OCI-LY7 (cell line): ENCODE measurements around the gene INPP5A.

Source experiments
- EZH2phosphoT487 ChIP-seq: fragments of 200-600 bp; sonication (generic); IDR thresholded peaks from 2 replicates; pipeline ENCODE4 v1.6.1; 2018; ENCODE audit warnings: low read depth, borderline replicate concordance, mild to moderate bottlenecking, mixed run types, antibody characterized with exemption, low read length, moderate library complexity, mixed read lengths
- TF ChIP-seq, protein P1 (sequence below): fragments of 200-600 bp; sonication (generic); conservative IDR thresholded peaks from 2 replicates; pipeline ENCODE4 v1.5.1; 2014; ENCODE audit warnings: mild to moderate bottlenecking, antibody characterized with exemption, low read length, moderate library complexity, mixed read lengths

DNA sequence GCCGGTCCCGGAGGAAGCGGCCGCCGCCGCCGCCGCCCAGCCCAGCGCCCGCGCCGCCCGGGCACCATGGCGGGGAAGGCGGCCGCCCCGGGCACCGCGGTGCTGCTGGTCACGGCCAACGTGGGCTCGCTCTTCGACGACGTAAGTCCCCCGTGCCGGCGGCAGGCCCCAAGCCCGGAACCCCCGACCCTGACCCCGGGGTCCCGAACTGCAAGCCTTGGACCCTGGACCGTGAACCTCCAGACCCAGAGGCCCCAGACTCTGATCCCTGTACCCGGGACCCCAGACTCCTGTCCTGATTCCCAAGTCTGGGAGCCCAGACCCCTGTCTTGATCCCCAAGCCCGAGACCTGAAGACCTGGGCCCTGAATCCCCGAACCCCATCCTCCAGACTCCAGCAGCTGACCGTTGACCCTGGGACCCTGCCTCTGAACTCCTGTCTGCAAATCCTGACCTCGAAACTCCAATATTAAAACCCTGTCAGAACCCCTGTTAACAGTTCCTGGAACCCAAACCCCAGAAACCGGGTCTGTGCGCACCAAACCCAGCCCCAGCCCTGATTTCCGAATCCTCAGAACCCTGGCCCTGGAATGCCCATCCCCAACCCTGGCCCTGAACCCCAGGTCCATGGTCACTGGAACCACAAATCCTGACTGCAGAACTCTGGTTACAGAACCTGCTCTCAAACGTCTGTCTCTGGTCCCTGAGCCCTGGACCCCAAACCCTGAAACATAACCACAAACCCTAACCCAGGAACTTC, 623 bp downstream of the INPP5A start:
- TF ChIP-seq, protein P1, sequence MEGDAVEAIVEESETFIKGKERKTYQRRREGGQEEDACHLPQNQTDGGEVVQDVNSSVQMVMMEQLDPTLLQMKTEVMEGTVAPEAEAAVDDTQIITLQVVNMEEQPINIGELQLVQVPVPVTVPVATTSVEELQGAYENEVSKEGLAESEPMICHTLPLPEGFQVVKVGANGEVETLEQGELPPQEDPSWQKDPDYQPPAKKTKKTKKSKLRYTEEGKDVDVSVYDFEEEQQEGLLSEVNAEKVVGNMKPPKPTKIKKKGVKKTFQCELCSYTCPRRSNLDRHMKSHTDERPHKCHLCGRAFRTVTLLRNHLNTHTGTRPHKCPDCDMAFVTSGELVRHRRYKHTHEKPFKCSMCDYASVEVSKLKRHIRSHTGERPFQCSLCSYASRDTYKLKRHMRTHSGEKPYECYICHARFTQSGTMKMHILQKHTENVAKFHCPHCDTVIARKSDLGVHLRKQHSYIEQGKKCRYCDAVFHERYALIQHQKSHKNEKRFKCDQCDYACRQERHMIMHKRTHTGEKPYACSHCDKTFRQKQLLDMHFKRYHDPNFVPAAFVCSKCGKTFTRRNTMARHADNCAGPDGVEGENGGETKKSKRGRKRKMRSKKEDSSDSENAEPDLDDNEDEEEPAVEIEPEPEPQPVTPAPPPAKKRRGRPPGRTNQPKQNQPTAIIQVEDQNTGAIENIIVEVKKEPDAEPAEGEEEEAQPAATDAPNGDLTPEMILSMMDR = no peak
- TF ChIP-seq EZH2phosphoT487 = no peak
